GM23338 (cell line): ENCODE results near the gene PLCD3. TPM values are rescaled to one million over a fixed set of nuclear protein-coding genes. Genes with fewer than 3 reads are reported as not detected.

ENCODE experiments used
- ATAC-seq: fragments of 200-7000 bp; cut with Tn5 transposase; 3 replicates; pipeline ENCODE4 v1.9.1; 2020
- DNase-seq: peaks from one replicate; pipeline ENCODE4 v3.0.0-alpha.2; 2015; ENCODE audit warnings: low spot score
- H2AFZ ChIP-seq: fragments of 200-600 bp; sonication (generic); 2 replicates; pipeline ENCODE4 v1.8.0; 2016; ENCODE audit warnings: antibody characterized with exemption, mild to moderate bottlenecking, moderate library complexity
- H3F3A ChIP-seq: fragments of 200-600 bp; sonication (generic); replicated peaks from 2 replicates; pipeline ENCODE4 v1.8.0; 2017; ENCODE audit warnings: antibody characterized with exemption, mixed run types, low read depth
- H3K27ac ChIP-seq: fragments of 200-600 bp; sonication (generic); 2 replicates; pipeline ENCODE4 v1.6.1; 2016; ENCODE audit warnings: low read depth
- H3K27me3 ChIP-seq: fragments of 200-600 bp; sonication (generic); 2 replicates; pipeline ENCODE4 v1.8.0; 2016; ENCODE audit warnings: mild to moderate bottlenecking, mixed run types, moderate library complexity; ENCODE audit not compliant: insufficient read depth
- H3K36me3 ChIP-seq: fragments of 200-600 bp; sonication (generic); 2 replicates; pipeline ENCODE4 v1.8.0; 2016; ENCODE audit warnings: mild to moderate bottlenecking; ENCODE audit not compliant: insufficient read depth
- H3K4me1 ChIP-seq: fragments of 200-600 bp; sonication (generic); 2 replicates; pipeline ENCODE4 v1.8.0; 2016; ENCODE audit warnings: mild to moderate bottlenecking, moderate library complexity; ENCODE audit not compliant: insufficient read depth
- H3K4me2 ChIP-seq: fragments of 200-600 bp; sonication (generic); 2 replicates; pipeline ENCODE4 v1.7.1; 2017; ENCODE audit warnings: mixed run types
- H3K4me3 ChIP-seq: fragments of 200-600 bp; sonication (generic); 2 replicates; pipeline ENCODE4 v1.6.1; 2016; ENCODE audit warnings: mixed run types
- H3K79me2 ChIP-seq: fragments of 200-600 bp; sonication (generic); replicated peaks from 2 replicates; pipeline ENCODE4 v1.8.0; 2017; ENCODE audit warnings: mild to moderate bottlenecking; ENCODE audit not compliant: insufficient read depth
- H3K9me2 ChIP-seq: fragments of 200-600 bp; sonication (generic); 2 replicates; pipeline ENCODE4 v1.8.0; 2017; ENCODE audit not compliant: insufficient read depth
- H4K20me1 ChIP-seq: fragments of 200-600 bp; sonication (generic); replicated peaks from 2 replicates; pipeline ENCODE4 v1.8.0; 2017; ENCODE audit warnings: mild to moderate bottlenecking; ENCODE audit not compliant: insufficient read depth
- H3K27ac Mint-ChIP-seq: 2 replicates; pipeline ENCODE4 v1.8.0; 2020; ENCODE audit warnings: inconsistent platforms, mild to moderate bottlenecking, moderate library complexity, mixed read lengths
- H3K27me3 Mint-ChIP-seq: 3 replicates; pipeline ENCODE4 v1.8.0; 2022; ENCODE audit warnings: low read depth, mild to moderate bottlenecking, moderate library complexity, mixed read lengths, inconsistent platforms; ENCODE audit not compliant: insufficient read depth, poor library complexity
- H3K36me3 Mint-ChIP-seq: 3 replicates; pipeline ENCODE4 v1.8.0; 2021; ENCODE audit warnings: low read depth, mild to moderate bottlenecking, inconsistent platforms, moderate library complexity, mixed read lengths
- H3K4me1 Mint-ChIP-seq: 3 replicates; pipeline ENCODE4 v1.8.0; 2020; ENCODE audit warnings: mild to moderate bottlenecking, inconsistent platforms, mixed read lengths
- H3K4me3 Mint-ChIP-seq: 3 replicates; pipeline ENCODE4 v1.8.0; 2021; ENCODE audit warnings: moderate library complexity, mild to moderate bottlenecking, inconsistent platforms, mixed read lengths
- H3K9me3 Mint-ChIP-seq: 3 replicates; pipeline ENCODE4 v1.8.0; 2020; ENCODE audit warnings: moderate library complexity, mild to moderate bottlenecking, inconsistent platforms, mixed read lengths
- CREB1 ChIP-seq: fragments of 250-450 bp; sonication (Bioruptor Pico); IDR thresholded peaks from 2 replicates; pipeline ENCODE4 v1.5.0; 2020; ENCODE audit warnings: low read depth, mild to moderate bottlenecking, moderate library complexity
- EZH2 ChIP-seq: fragments of 200-600 bp; sonication (generic); IDR thresholded peaks from one replicate; pipeline ENCODE4 v1.8.0; 2017; ENCODE audit warnings: antibody characterized with exemption, mild to moderate bottlenecking, low read depth; ENCODE audit not compliant: unreplicated experiment
- EZH2phosphoT487 ChIP-seq: fragments of 200-600 bp; sonication (generic); IDR thresholded peaks from one replicate; pipeline ENCODE4 v1.8.1; 2018; ENCODE audit warnings: antibody characterized with exemption; ENCODE audit not compliant: unreplicated experiment
- JUNB ChIP-seq: IDR thresholded peaks from one replicate; pipeline ENCODE4 v1.6.1; 2016; ENCODE audit warnings: antibody characterized with exemption; ENCODE audit not compliant: unreplicated experiment
- NANOG ChIP-seq: IDR thresholded peaks from 2 replicates; pipeline ENCODE4 v1.6.1; 2016; ENCODE audit warnings: antibody characterized with exemption, borderline replicate concordance
- POLR2AphosphoS5 ChIP-seq: IDR thresholded peaks from 2 replicates; pipeline ENCODE4 v1.6.1; 2016; ENCODE audit warnings: antibody characterized with exemption, low read depth
- STAT1 ChIP-seq: IDR thresholded peaks from one replicate; pipeline ENCODE4 v1.6.1; 2016; ENCODE audit warnings: antibody characterized with exemption; ENCODE audit not compliant: unreplicated experiment
- ZNF114 ChIP-seq: fragments of 250-450 bp; sonication (Bioruptor Pico); IDR thresholded peaks from 2 replicates; pipeline ENCODE4 v1.5.0; 2020; ENCODE audit warnings: mild to moderate bottlenecking, moderate library complexity
- polyA plus RNA-seq: library from polyadenylated mRNA; unstranded; fragments of >200 nt; fragmentation: Nextera tagmentation; extraction: Ambion mirVana; gene quantifications from 2 replicates; pipeline ENCODE4 v1.2.1, GENCODE V29; 2016
- total RNA-seq: library from RNA; depleted of rRNA; stranded (reverse); fragments of >200 nt; shearing (Covaris generic); gene quantifications from 2 replicates; pipeline ENCODE4 v1.2.3, GENCODE V29; 2014
- TF ChIP-seq, protein P1 (sequence below): IDR thresholded peaks from one replicate; pipeline ENCODE4 v1.6.1; 2018; ENCODE audit warnings: antibody characterized with exemption; ENCODE audit not compliant: unreplicated experiment
- TF ChIP-seq, protein P2 (sequence below), 2 experiments: fragments of 200-600 bp in 1 of 2; sonication (generic) in 1 of 2; conservative IDR thresholded peaks; 2 replicates each; pipeline versions ENCODE4 v1.5.1 to v1.6.1; 2016 to 2017; ENCODE audit warnings: antibody characterized with exemption in 2 of 2, low read depth in 2 of 2, mild to moderate bottlenecking in 2 of 2, moderate library complexity in 1 of 2

Gene PLCD3
- total and polyA plus RNA-seq, 2 experiments from 2014 or later, result 3.0 to 32.1 TPM

DNA sequence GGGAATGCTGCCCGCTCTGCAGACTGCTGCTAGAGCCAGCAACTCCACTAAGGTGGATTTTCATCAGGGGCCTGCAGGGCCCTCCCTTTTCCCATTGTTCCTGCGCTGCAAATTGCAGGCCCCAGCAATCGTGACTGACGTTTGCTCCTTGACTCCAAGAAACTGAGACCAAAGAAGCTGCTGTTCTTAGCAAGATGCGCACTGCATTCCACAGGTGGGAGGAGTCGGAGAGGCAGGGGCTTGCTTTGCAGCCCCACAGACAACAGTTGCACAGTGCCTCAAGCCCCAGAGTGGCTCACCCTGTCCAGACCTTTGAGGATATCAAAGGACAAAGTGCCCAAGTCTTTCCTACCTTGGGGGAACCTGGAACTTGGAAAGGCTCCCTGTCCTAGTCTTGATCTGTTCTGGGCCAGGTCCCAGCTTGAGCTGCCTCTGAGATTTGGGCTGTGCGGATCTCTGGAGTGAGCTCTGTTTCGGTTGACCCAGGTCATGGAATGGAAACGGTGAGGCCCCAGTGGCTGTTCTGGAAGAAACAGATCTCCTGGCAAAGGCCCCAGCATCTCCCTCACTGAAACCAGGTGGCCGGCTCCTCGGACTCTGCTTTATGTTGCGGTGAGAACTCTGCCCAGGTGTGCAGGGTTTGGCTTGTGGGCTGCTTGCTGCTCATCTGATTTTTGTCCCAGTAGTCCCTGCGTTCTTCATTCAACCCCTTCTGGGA lies 24.9 kb downstream of the PLCD3 start:
- TF ChIP-seq POLR2AphosphoS5 (no peak), ZNF114 (CRISPR knock-in tag) (no peak), EZH2 (no peak), EZH2phosphoT487 (no peak), STAT1 (no peak), JUNB (no peak), NANOG (no peak)
- TF ChIP-seq, protein P1, sequence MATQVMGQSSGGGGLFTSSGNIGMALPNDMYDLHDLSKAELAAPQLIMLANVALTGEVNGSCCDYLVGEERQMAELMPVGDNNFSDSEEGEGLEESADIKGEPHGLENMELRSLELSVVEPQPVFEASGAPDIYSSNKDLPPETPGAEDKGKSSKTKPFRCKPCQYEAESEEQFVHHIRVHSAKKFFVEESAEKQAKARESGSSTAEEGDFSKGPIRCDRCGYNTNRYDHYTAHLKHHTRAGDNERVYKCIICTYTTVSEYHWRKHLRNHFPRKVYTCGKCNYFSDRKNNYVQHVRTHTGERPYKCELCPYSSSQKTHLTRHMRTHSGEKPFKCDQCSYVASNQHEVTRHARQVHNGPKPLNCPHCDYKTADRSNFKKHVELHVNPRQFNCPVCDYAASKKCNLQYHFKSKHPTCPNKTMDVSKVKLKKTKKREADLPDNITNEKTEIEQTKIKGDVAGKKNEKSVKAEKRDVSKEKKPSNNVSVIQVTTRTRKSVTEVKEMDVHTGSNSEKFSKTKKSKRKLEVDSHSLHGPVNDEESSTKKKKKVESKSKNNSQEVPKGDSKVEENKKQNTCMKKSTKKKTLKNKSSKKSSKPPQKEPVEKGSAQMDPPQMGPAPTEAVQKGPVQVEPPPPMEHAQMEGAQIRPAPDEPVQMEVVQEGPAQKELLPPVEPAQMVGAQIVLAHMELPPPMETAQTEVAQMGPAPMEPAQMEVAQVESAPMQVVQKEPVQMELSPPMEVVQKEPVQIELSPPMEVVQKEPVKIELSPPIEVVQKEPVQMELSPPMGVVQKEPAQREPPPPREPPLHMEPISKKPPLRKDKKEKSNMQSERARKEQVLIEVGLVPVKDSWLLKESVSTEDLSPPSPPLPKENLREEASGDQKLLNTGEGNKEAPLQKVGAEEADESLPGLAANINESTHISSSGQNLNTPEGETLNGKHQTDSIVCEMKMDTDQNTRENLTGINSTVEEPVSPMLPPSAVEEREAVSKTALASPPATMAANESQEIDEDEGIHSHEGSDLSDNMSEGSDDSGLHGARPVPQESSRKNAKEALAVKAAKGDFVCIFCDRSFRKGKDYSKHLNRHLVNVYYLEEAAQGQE, result no peak
- TF ChIP-seq, protein P2, sequence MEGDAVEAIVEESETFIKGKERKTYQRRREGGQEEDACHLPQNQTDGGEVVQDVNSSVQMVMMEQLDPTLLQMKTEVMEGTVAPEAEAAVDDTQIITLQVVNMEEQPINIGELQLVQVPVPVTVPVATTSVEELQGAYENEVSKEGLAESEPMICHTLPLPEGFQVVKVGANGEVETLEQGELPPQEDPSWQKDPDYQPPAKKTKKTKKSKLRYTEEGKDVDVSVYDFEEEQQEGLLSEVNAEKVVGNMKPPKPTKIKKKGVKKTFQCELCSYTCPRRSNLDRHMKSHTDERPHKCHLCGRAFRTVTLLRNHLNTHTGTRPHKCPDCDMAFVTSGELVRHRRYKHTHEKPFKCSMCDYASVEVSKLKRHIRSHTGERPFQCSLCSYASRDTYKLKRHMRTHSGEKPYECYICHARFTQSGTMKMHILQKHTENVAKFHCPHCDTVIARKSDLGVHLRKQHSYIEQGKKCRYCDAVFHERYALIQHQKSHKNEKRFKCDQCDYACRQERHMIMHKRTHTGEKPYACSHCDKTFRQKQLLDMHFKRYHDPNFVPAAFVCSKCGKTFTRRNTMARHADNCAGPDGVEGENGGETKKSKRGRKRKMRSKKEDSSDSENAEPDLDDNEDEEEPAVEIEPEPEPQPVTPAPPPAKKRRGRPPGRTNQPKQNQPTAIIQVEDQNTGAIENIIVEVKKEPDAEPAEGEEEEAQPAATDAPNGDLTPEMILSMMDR (conservative IDR thresholded peaks at IDR 0.05; ENCODE audit: low read depth in 2 of 2), result no peak
- H3K27ac Mint-ChIP-seq, result no peak overlapping the region
- Histone ChIP-seq H3K4me1 (no peaks in the 10 kb centered on the region), H3K9me2 (no peaks in the 10 kb centered on the region), H3K4me3 (no peak overlapping the region), H3K36me3 (peaks cover 27% of the 10 kb centered on the region; the same call in 1 of the 2 replicates), H3K79me2 (no peaks in the 10 kb centered on the region), H2AFZ (no peak overlapping the region), H3K27ac (no peak overlapping the region), H3K27me3 (no peaks in the 10 kb centered on the region), H4K20me1 (peaks cover 9% of the 10 kb centered on the region), H3K4me2 (no peak overlapping the region), H3F3A (peaks cover 2% of the 10 kb centered on the region; the same call in 1 of the 2 replicates)
- H3K36me3 Mint-ChIP-seq, result peaks cover 63% of the 10 kb centered on the region
- ATAC-seq (no peak), DNase-seq (no peak)
- no peak overlapping the region for H3K4me3 Mint-ChIP-seq
- H3K4me1 Mint-ChIP-seq, result 0 out of 3 replicates have a peak, but pooled peaks cover 3% of the 10 kb centered on the region
- H3K27me3 Mint-ChIP-seq, result peaks cover 19% of the 10 kb centered on the region
- H3K9me3 Mint-ChIP-seq, result no peaks in the 10 kb centered on the region

DNA sequence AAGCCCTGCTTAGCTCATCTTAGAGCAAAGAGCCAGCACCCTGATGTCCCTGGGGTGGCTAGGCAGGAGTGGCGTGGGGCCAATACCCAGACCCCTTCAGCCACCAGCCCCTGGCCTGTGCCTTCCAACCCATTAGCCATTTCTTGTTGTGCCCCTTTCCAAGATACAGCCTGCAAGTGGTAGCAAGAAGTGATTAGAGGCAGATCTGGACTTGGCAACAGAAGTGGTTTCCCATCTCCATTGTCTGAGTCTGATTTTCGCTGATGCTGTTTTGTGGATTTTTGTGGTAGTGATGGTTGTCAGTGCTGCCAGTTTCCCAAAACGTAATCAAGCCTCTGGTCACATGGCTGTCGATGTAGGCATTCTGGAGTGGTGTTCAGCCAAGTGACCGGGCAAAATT lies 25.7 kb downstream of the PLCD3 start:
- no peak for DNase-seq
- no peaks in the 10 kb centered on the region for H3K9me2 ChIP-seq
- peaks cover 13% of the 10 kb centered on the region for H3K27me3 Mint-ChIP-seq
- H3K36me3 ChIP-seq, result peaks cover 34% of the 10 kb centered on the region
- no peak overlapping the region for H3K27ac ChIP-seq
- H3K27me3 ChIP-seq, result no peaks in the 10 kb centered on the region
- TF ChIP-seq CREB1 (CRISPR knock-in tag), result no peak
- peaks cover 9% of the 10 kb centered on the region for H4K20me1 ChIP-seq
- no peak for ATAC-seq
- H3K79me2 ChIP-seq, result no peaks in the 10 kb centered on the region
- H3K27ac Mint-ChIP-seq, result no peak overlapping the region
- H3K4me1 Mint-ChIP-seq, result 0 out of 3 replicates have a peak, but pooled peaks cover 3% of the 10 kb centered on the region
- peaks cover 2% of the 10 kb centered on the region; the same call in 1 of the 2 replicates for H3F3A ChIP-seq
- H3K36me3 Mint-ChIP-seq, result peaks cover 71% of the 10 kb centered on the region
- no peaks in the 10 kb centered on the region for H3K4me1 ChIP-seq
- no peaks in the 10 kb centered on the region; the same call in 2 of the 3 replicates for H3K9me3 Mint-ChIP-seq
- no peak overlapping the region for H3K4me2 ChIP-seq
- H2AFZ ChIP-seq, result no peak overlapping the region
- no peak overlapping the region for H3K4me3 Mint-ChIP-seq
- H3K4me3 ChIP-seq, result no peak overlapping the region
